ENCODE results near the gene PDZRN3.
"Not testable (repeated sequence)": the region's sequence is repeated elsewhere in the genome, so short reads cannot be mapped to it uniquely, and the experiment has no call there.

PDZRN3 gene

DNA sequence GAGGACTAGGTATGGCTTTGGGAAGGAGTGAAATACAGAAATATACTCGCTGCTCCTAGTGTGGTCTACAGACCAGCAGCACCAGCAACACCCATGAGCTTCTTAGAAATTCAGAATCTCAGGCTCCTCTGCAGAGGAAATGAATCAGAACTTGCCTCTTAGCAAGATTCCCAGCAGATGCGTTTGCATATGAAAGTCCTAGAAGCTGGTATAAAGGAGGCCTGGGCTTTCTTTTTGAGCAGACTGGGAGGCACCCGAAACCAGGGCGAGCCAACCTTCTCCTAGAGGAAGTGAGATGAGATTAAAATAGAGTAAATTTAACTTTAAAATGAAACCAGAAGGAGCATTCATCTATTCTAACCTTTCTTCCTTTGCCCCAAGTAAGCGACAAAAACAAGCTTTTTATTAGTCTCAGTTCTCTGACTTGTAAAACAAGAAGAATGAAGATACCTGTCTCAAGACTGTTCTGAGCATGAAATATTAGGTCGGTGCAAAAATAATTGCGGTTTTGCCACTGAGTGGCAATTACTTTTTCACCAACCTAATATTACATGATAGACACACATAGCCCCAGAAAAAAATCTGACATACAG, 140.0 kb downstream of the PDZRN3 start:
- DNase-seq = no peak

DNA sequence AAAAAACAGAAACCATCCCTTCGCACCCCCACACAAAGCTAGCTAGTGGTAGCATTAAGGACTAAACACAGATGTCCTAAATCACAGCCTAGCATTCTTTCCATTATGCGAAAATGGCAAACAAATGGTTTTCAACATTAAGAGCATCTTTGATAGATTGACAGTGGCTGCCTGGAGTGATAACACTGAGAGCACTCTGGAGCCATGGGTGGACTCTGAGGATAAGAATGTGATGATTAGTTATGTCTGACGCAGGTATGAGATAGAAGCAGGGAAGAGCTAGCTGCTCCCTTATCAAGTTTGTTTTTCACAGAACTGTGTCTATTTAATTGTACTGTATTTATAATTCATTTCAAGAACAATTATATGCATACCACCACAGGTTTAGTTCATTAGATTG, 142.9 kb downstream of the PDZRN3 start:
- no peak for DNase-seq

DNA sequence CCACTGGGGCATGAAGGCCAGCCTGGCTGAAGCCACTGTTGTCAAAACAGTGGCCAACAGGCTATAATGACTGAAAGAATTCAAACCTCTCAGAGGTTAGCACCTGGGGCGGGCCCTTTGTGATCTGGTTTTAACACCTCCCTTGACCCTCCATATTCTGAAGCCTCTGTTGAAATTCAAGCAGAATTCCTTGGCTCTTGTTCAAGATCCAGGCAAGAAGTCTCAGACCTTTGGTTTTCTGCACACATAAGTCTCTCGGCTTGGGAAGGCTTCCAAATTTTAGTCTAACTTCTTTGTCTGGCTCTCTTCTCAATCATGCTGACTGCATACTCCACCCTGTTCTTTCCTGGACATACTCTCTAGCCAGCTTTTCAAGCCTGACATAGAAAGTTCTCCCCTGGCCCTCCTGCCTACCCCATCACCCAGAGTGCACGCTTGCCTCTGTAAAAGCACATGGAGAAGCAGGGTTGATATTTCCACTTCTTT, 144.5 kb downstream of the PDZRN3 start:
- DNase-seq = no peak

DNA sequence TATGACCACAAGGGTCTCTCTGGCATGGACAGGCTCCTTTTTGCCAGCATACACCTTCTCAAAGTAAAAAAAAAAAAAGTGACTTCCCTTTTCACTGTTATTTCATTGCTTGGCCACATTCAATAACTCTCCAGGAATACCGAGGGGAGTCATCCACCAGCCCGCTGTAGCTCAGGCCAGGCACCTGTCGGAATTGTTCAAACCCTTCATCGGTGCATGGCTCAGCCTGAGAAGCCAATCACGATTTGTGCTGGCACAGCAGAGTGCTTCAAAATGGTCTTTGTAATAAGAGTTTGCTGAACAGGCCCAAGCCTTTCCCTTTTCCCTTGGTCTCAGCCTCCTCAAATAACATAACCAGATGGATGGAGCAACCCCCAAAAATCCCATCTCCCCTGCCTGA, 145.4 kb downstream of the PDZRN3 start:
- DNase-seq = no peak

DNA sequence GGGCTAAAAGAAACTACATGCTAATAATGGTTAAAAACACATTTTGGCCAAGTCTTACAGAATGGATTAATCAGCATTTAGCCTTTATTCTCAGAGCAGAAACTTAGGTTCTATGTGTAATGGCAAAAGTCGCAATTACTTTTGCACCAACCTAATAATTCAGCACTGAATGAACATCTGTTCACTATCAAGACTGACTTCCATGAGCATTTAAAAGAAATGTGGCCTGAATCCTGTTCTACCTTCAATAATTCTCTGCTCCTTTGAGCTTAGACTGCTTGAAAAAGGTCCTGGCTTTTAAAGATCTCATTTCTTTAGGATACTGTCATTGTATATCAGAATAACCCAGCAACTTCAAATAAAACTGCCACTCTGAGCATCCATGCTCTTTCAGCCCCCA, 145.9 kb downstream of the PDZRN3 start:
- no peak for DNase-seq

DNA sequence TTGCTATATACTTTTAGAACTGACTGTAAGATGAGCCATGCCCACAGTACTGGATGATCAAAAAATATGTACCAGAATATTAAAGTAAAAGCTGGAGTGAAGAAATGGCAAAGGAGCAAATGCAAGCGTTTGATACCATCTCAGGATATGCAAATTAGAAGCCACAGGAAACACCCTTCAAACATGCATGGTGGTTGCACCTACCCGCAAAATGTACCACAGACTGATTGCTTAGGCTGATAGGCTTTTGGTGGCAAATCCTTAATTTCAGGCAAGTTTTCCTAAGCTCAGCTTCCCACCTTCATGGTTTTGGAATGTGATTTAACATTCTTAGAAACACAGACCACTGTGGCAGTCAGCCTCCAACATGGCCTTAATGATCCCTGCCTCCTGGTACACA, 149.0 kb downstream of the PDZRN3 start:
- DNase-seq = no peak

DNA sequence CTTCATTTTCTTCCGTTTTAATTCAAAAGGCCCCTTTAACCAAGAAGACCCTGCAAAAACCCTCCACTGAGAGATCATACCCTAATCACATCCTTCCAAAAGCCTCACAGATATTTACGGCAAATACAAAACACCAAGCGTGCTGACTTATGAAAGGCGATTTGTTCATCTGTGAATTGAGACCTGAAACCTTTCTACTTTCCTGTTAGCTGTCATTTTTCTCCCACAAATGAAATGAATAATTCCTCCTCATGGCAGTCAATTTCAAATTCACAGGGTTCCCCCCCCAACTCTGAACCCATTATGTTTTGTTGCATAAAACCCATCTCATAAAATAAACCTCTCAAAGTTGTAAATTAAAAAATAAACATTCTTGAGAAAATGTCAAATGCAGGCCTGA, 149.6 kb downstream of the PDZRN3 start:
- no peak for DNase-seq

DNA sequence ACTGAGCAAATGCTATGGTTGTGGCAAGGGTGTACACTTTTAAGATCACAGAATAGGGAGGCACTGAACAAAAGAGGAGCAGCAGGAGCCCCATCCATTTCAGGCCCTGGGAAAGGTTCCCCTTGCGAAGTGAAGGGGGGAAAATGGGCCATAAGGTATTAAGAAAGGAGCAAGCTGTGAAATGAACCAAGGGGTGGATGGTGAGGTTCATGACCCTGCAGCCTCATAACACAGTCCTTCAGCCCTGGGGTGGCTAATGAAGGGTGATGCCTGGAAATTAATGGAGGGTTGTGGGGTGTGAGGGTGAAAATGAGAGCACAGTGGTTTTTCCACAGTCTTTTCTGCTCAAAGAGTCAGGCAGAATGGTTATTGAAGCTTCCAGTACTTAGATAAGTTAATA, 150.1 kb downstream of the PDZRN3 start:
- no peak for DNase-seq

DNA sequence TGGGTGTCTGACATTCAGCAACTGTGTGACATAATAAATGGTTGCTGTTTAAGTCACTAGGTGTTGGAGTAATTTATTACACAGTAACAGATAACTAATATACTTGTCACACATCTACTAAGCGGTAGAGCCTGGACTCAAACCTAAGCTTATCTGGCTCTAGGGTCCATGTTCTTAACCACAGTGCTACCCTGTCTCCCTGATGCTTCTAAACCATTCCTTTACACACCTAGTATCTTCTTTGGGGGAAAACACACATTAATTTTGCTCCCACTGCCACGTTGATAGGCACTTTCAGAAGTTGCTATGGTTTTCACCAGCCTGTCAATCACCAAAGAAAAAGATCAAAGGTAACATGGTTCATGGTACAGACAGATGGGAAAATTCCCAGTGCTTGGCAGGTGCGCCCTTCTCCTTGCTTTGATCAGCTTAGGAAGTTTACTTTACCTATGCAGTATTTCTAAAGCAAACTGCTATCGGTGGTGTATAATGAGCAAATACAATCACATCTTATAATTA, 150.8 kb downstream of the PDZRN3 start:
- no peak for DNase-seq

DNA sequence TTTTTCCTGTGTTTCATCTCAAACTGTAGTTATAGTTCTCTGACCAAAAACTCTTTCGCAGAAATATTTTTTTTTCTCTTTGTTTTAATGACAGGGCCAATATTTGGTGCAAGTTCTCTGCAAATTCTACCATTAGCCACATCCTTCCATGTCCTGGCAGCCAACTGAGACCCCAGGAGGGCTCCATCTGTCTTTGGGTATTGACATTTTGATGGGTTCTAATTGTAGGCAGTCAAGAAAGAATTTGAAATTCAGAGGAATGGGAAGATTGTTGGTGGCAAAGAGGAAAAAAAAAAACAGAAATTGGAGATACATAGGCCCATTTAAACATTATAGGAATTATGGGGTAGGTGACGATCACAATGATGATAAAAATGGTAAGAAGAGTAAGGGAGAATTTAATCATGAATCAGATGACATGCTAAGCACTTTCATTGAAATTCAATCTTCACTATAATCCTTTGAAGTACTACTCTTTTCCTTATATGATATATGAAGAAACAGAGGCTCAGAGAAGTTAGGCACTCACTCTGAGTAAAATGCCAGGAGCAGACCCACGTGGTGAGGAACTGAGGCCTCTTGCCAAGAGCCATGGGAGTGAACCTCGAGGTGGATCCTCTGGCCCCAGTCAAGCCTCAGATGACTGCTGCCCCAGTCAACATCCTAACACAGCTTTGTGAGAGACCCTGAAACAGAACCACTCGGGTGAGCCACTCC, 151.4 kb downstream of the PDZRN3 start:
- DNase-seq = no peak

DNA sequence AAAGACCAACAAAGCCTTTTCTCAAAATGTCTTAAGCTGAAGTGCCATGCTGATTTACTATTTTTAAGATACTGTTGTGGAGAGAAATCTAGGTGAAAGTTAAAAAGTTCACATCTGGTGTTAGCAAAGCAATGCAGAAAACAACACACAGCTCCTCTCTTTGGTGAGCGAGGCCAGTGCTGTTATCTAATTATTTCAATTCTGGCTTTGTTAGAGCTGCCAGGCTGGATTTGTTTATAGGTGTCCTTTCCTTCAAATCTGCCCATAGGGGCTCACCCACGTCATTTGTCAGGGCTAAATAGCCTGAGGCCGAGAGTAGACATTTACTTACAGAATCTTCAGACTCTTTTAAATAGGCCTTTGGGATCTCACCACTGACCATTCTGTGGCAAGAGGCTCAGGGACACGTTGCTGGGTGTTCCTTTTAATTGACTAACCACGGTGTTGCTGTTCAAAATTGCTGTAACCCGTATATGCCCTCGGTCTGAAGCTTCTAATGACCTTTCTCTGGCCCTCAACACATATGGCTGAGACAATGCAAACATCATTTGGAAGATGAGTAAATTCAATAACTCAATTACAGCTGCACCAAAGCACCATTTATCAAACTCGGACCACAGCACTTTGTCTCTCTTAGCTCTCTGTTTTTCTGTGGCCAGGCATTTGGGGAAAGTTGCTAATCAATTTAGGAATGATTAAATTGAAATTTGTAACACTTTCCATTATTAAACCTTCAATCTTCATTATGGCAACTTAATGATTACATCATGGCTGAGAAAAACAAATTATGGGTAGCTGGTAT, 152.6 kb downstream of the PDZRN3 start:
- DNase-seq = no peak

DNA sequence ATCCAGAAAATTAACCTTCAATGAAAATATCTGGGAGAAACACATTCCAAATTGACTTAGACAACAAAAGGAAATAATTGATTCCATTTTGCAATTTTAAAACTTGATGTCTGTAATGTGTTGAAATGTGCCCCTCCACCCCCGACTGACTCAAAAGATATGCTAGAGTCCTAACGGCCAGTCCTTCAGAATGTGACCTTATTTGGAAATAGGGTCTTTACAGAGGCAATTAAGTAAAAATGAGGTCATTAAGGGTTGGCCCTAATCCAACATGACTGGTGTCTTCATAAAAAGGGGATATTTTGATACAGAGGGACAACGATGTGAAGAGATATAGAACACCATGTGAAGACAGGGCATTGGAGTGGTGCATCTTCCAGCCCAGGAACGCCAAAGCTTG, 153.9 kb downstream of the PDZRN3 start:
- DNase-seq = no peak

DNA sequence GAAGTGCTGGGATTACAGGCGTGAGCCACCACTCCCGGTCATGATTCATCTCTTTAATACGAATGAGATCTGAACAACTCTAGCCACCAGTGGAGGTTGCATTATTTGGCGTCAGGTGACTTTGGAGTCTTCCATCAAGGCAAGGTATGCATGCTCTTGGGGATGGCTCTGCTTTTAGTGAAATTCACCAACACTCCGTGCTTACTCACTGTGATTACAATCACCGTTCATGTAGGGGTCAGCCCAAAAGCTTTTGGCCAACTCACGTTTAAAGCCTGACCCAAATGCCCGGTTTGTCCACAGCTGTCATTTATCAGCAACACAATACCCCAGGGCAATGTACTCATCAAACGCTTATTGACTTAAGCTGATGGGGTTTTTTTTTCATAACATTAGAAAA, 155.4 kb downstream of the PDZRN3 start:
- DNase-seq = no peak

DNA sequence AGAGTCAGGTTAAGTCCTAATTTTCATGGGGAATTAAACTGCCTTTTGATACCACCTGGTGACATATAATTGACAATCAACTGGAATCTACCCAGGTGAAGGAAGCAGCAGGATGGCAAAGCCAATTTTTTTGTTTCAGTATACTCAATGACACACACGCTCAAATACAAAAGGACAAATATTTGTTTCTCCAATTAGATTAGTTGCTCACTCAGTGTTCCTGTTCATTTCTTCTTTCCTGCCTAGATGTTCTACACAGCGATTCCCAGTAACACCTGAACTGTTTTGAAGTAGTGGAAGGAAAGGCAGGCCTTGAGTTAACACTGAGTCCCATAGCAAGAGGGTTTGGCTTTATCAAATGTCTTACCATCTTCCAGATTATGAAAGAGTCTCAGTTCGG, 157.5 kb downstream of the PDZRN3 start:
- no peak for DNase-seq

DNA sequence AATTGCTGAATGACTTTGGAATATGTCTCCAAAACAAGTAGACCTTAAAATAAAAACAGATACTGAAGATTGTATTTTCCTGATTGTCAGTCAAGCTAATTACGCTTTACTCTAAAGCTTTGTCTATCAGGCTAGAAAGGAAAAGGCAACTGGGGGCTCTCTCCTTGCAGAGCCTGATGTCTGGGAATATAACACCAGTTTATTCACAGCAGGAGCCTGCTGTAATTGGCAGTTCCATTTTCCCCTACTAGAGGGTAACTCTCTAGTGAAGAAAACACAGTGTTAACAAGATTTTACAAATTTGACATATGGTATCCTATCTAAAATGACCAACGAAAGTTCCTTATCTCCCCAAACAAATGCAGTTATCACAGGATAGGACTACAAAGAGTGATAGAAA, 158.8 kb downstream of the PDZRN3 start:
- DNase-seq = no peak

DNA sequence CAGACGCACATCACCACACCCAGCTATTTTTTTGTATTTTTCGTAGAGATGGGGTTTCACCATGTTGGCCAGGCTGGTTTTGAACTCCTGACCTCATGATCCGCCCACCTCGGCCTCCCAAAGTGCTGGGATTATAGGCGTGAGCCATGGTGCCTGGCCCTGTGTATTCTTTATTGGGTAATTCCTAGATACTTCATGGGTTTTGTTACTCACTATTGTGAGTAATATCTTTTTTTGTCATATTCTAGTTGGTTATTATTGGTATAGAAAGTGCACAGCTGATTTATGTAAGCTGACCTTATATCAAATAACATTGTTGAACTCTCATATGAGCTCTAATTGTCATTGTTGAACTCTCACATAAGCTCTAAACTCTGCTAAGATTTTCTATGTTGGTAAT, 160.6 kb downstream of the PDZRN3 start:
- DNase-seq = not testable (repeated sequence)

DNA sequence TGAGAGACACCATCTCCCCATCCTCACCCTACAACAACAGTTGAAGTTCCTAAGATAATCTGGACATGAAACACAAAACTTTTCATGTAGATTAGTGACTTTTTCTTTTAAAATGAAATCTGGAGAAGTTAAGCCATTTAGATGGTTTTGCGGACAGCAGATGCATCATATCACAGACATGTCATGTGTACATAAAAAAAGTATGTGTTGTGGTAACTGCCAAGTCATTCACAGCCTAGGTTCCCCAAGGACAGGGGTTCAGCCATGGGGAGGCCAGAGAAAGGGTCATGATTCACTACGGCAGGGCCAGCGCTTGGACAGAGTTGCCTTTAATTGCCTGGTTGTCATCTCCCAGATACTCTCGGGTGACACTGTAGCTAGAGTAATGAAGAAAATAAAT, 163.2 kb downstream of the PDZRN3 start:
- no peak for DNase-seq

DNA sequence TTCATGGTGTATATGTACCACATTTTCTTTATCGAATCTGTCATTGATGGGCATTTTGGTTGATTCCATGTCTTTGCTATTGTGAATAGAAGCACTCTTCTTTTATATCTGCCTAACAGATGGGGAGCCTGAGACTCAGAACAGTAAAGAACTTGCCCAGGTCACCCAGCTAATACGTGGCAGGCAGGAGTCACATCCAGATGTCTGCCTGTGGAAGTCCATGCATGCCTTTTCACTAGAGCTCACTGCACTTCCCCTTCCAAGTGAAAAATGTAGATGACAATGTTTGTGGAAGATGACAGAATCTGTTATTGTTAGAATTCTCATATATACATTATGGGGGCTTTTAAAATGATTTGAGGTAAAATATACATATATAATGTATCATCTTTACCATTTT, 165.0 kb downstream of the PDZRN3 start:
- no peak for DNase-seq

DNA sequence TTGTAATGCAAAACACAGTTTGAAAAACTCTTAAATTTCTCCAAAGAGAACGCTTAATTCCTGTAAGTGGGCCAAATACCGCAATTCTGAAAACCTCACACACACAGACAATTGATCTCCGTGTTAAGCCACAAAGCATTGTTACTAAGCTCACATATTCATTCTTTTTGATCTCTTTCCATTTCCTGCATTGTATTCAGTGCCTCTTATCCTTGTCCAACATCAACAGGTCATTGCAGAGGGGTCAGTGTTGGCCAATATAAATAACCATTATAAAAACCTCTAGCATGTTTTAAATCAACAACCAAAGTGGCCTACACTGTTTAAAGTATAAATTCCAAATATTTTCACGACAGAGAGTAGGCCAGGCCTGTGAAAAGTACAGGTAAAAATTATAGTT, 171.1 kb downstream of the PDZRN3 start:
- no peak for DNase-seq

DNA sequence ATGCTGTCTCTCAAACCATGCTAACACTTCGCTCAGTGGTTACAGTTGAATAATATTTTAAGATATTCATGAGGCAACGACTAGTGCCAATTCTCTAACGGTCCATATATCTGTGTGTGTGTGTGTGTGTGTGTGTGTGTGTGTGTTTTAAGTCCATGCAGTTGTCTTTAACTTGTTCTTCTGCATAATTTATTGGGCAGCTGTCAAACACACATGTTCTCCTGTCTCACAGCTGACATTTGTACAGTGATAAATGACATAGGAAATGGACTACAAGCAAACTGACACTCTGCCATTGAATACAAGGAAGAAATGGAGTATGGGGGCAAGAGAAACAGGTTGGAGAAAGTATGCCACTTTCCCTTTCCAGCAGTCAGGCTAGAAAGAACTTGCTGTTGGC, 172.0 kb downstream of the PDZRN3 start:
- no peak for DNase-seq

DNA sequence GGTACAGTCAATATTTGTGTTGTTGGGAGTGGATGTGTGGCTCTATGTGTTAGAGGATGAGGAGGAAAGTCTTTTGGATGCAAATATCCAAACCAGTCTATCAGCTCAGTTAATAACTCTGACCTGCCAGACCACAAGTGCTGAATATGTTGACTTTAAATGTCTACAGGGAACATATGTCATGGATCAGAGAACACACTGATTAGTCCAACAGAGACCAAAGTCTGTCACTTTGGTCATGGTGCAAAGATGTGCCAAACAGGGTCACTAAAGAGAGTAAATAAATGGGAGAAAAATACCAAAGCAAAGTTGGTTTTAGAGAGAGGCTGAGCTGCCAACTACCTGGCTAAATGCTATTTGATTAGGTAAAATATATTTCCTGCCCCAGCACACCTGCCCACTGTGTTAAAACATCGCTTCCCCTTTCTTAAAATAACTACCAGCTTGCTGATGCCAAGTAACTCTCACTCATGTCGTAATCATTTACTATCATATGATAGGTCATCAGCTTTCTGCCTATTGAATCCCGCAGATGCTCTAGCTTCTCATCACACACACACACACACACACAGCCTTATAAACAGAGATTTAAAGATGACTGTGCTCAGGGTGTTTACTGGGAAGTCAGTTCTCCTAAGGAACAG, 173.3 kb downstream of the PDZRN3 start:
- peak; percentile 23 for DNase-seq

DNA sequence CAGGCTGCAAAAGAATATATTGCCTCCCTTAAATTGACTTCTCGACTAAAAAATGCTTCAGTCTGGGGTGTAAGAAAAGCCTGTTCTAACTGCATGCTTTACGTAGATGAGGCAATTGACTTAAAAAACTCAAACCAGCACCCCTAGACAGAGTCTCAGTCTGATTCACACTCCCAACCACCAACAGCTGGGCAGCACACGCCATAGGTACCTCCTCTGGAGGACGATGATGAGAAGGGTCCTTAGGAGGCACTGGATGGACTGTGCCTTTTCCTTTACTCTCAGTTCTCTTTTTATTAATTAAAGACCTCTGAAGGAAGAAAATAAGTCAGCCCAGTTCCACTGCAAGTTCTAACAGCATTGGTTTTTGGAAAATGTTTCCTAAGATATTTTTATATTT, 175.0 kb downstream of the PDZRN3 start:
- DNase-seq = no peak

DNA sequence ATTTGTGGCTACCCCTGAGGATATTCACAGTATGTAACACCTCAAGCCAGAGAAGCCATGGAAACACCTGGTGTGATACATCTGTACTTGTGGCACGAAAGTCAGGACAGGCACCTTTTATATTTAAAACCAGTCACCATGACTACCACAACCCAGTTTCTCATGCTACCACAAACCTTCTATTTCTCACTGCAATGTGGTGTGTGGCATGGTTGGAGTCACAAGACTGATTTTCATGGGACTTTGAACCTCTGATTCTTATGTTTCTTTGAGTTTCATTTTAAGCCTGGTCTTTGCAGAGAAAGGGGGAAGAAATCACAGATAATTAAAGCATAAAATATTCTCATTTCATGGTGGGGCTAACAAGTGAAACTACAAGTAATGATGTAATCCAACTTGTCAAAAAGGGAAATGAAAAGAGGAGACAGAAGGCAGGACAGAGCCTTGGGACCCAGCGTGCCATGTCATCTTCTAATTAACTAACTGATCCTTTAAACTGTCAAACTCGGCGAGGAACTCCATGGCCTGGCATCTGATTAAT, 175.9 kb downstream of the PDZRN3 start:
- no peak for DNase-seq
